Gastroesophageal sphincter (tissue), 4 donors: ENCODE results near the gene PIP5K1B. TPM values are rescaled to one million over a fixed set of nuclear protein-coding genes. Genes with fewer than 3 reads are reported as not detected.

Source experiments
- ATAC-seq: fragments of 150-250 bp; one replicate; pipeline ENCODE4 v1.9.1; 2016; ENCODE audit warnings: mild to moderate bottlenecking, moderate library complexity
- H3K27ac ChIP-seq, 4 donors: fragments of 200-600 bp; sonication (generic) in 3 of 4; 1 replicate in 3 of 4; 2 replicates in 1 of 4; pipeline ENCODE4 v1.5.1; 2016 to 2019
- H3K27me3 ChIP-seq: fragments of 200-600 bp; sonication (generic); one replicate; pipeline ENCODE4 v1.5.1; 2019
- H3K36me3 ChIP-seq, 2 donors: fragments of 200-600 bp; sonication (generic); one replicate each; pipeline ENCODE4 v1.5.1; 2019; ENCODE audit warnings: control low read depth in 1 of 2
- H3K4me1 ChIP-seq, 3 donors: fragments of 200-600 bp; sonication (generic); 1 replicate in 2 of 3; 2 replicates in 1 of 3; pipeline ENCODE4 v1.5.1; 2016 to 2019; ENCODE audit warnings: control low read depth in 2 of 3
- H3K4me3 ChIP-seq, 2 donors: fragments of 200-600 bp; sonication (generic); one replicate each; pipeline ENCODE4 v1.5.1; 2019; ENCODE audit warnings: mild to moderate bottlenecking in 1 of 2, moderate library complexity in 1 of 2
- H3K9me3 ChIP-seq, 3 donors: fragments of 200-600 bp; sonication (generic); one replicate each; pipeline ENCODE4 v1.5.1; 2017 to 2019; ENCODE audit warnings: control low read depth in 2 of 3
- CTCF ChIP-seq, 4 experiments: fragments of 200-600 bp in 2 of 4; fragments of 450-650 bp in 2 of 4; sonication (generic) in 1 of 4; IDR thresholded peaks; one replicate each; pipeline ENCODE4 v1.5.1; 2017 to 2019; ENCODE audit warnings: antibody characterized with exemption in 4 of 4, mild to moderate bottlenecking in 2 of 4, moderate library complexity in 2 of 4
- EP300 ChIP-seq: sonication (generic); formaldehyde crosslinking; IDR thresholded peaks from one replicate; pipeline ENCODE4 v1.6.1; 2017; ENCODE audit warnings: antibody characterized with exemption, mild to moderate bottlenecking
- POLR2A ChIP-seq, 2 donors: fragments of 450-650 bp; IDR thresholded peaks; one replicate each; pipeline ENCODE4 v1.6.1; 2017; ENCODE audit warnings: antibody characterized with exemption in 2 of 2, mild to moderate bottlenecking in 2 of 2, moderate library complexity in 1 of 2
- POLR2AphosphoS5 ChIP-seq: sonication (generic); formaldehyde crosslinking; IDR thresholded peaks from one replicate; pipeline ENCODE4 v1.6.1; 2017; ENCODE audit warnings: antibody characterized with exemption
- WGBS, 2 donors: methylation state at CpG; one replicate each; pipeline ENCODE4 v1.1.5; 2018; ENCODE audit warnings: low coverage in 1 of 2; 5-methylcytosine and 5-hydroxymethylcytosine counted together
- total RNA-seq, 4 donors: library from RNA; depleted of rRNA; stranded (reverse); fragments of >200 nt; gene quantifications; one replicate each; pipeline ENCODE4 v1.1.0, GENCODE V29; 2016

Gene PIP5K1B
- total RNA-seq, 4 donors from 2014 or later, result 0.67 to 5.1 (median 1.2) TPM

GRCh38 chr9:68685770-68686169, 19.3 kb upstream of the PIP5K1B start:
- no peaks in the 10 kb centered on the region for H3K36me3 ChIP-seq
- 43% methylated on average over 3 of the region's 3 CpGs for WGBS, 2 donors
- no peaks in the 10 kb centered on the region for H3K9me3 ChIP-seq
- no peak for TF ChIP-seq POLR2A (IDR thresholded peaks at IDR 0.05)
- TF ChIP-seq EP300, result no peak
- TF ChIP-seq CTCF (IDR thresholded peaks at IDR 0.05), result peak in 2 of 4 experiments; percentile 6 to 32
- H3K4me1 ChIP-seq, result peaks cover 0 to 9% (median 0%) of the 10 kb centered on the region in 3 donors
- no peak overlapping the region for H3K4me3 ChIP-seq
- no peak overlapping the region for H3K27ac ChIP-seq
- no peak for ATAC-seq
- H3K27me3 ChIP-seq, result peaks cover 8% of the 10 kb centered on the region

- Histone ChIP-seq H3K4me1 (peaks cover 0 to 9% (median 0%) of the 10 kb centered on the region in 3 donors), H3K27me3 (no peaks in the 10 kb centered on the region), H3K36me3 (no peaks in the 10 kb centered on the region), H3K27ac (no peak overlapping the region), H3K9me3 (no peaks in the 10 kb centered on the region), H3K4me3 (no peak overlapping the region)
- peak; percentile 34 for ATAC-seq
- TF ChIP-seq EP300, result no peak
- TF ChIP-seq POLR2AphosphoS5, result peak; percentile 45
- WGBS, 2 donors, result 25 to 29% methylated on average over 1 to 6 of the region's 6 CpGs
Observed at GRCh38 chr9:68690088-68690487, 15.0 kb upstream of the PIP5K1B start.

GRCh38 chr9:68692519-68692918, 12.5 kb upstream of the PIP5K1B start:
- 65 to 67% methylated on average over 8 of the region's 8 CpGs for WGBS, 2 donors
- Histone ChIP-seq H3K4me1 (peaks cover 0 to 9% (median 0%) of the 10 kb centered on the region in 3 donors), H3K4me3 (no peak overlapping the region)

GRCh38 chr9:68694125-68694524, 10.9 kb upstream of the PIP5K1B start:
- H3K27ac ChIP-seq, result no peak overlapping the region
- peaks cover 4% of the 10 kb centered on the region for H3K27me3 ChIP-seq
- H3K4me3 ChIP-seq, result no peak overlapping the region
- no peak for ATAC-seq
- peaks cover 0 to 9% (median 0%) of the 10 kb centered on the region in 3 donors for H3K4me1 ChIP-seq
- no peak for TF ChIP-seq CTCF (IDR thresholded peaks at IDR 0.05)
- no peak for TF ChIP-seq POLR2AphosphoS5
- TF ChIP-seq POLR2A (IDR thresholded peaks at IDR 0.05), result no peak
- TF ChIP-seq EP300, result no peak
- H3K36me3 ChIP-seq, result no peaks in the 10 kb centered on the region
- H3K9me3 ChIP-seq, result no peaks in the 10 kb centered on the region
- 78 to 82% methylated on average over 4 of the region's 4 CpGs for WGBS, 2 donors

More at GRCh38 chr9:68692519-68692918, 12.5 kb upstream of the PIP5K1B start:
- Histone ChIP-seq H3K27ac (no peak overlapping the region), H3K27me3 (no peaks in the 10 kb centered on the region), H3K36me3 (no peaks in the 10 kb centered on the region), H3K9me3 (no peaks in the 10 kb centered on the region)
- ATAC-seq, result no peak
- TF ChIP-seq POLR2A (IDR thresholded peaks at IDR 0.05) (no peak), CTCF (IDR thresholded peaks at IDR 0.05) (no peak), POLR2AphosphoS5 (no peak), EP300 (no peak)

GRCh38 chr9:68697851-68698250, 7.2 kb upstream of the PIP5K1B start:
- WGBS, 2 donors, result 54 to 70% methylated on average over 3 to 4 of the region's 4 CpGs
- no peaks in the 10 kb centered on the region for H3K9me3 ChIP-seq
- ATAC-seq, result no peak
- TF ChIP-seq CTCF (IDR thresholded peaks at IDR 0.05) (no peak), POLR2AphosphoS5 (no peak), EP300 (no peak), POLR2A (IDR thresholded peaks at IDR 0.05) (no peak)
- H3K36me3 ChIP-seq, result no peaks in the 10 kb centered on the region
- H3K27ac ChIP-seq, result no peak overlapping the region
- no peak overlapping the region for H3K4me3 ChIP-seq
- H3K4me1 ChIP-seq, result no peaks in the 10 kb centered on the region
- peaks cover 10% of the 10 kb centered on the region for H3K27me3 ChIP-seq
